ENCODE results near the gene SLC23A1.

- TF ChIP-seq CTCF (IDR thresholded peaks at IDR 0.05) (no peak), POLR2A (IDR thresholded peaks at IDR 0.05) (no peak)
These were observed 38.9 kb downstream of the SLC23A1 start for GRCh38 chr5:139344177-139344576.
